Kidney (tissue), 14 donors: Measurements from ENCODE around the gene SNTA1. TPM values are rescaled to one million over a fixed set of nuclear protein-coding genes. Genes with fewer than 3 reads are reported as not detected.

Experiments used
- DNase-seq, 5 donors: peaks; one replicate each; pipeline ENCODE4 v3.0.0-alpha.2; 2013 to 2020
- FAIRE-seq: peaks from 2 replicates; lab custom pipeline; 2012; peaks lifted over from hg19 to GRCh38; lab: Jason Lieb, UNC
- H3K27ac ChIP-seq, 2 donors: one replicate each; pipeline ENCODE4 v1.7.0; 2013; ENCODE audit warnings: low read depth in 2 of 2, low read length in 2 of 2, inconsistent platforms in 1 of 2
- H3K27me3 ChIP-seq: one replicate; pipeline ENCODE4 v1.7.1; 2013; ENCODE audit warnings: low read length, inconsistent platforms; ENCODE audit not compliant: control insufficient read depth, insufficient read depth
- H3K36me3 ChIP-seq, 3 donors: one replicate each; pipeline versions ENCODE4 v1.7.0 to v1.7.1; 2013; ENCODE audit warnings: low read length in 3 of 3, control low read depth in 1 of 3, inconsistent platforms in 1 of 3; ENCODE audit not compliant: insufficient read depth in 3 of 3, control insufficient read depth in 2 of 3
- H3K4me1 ChIP-seq, 3 donors: one replicate each; pipeline versions ENCODE4 v1.7.0 to v1.7.1; 2013; ENCODE audit warnings: low read length in 3 of 3, inconsistent platforms in 1 of 3, low read depth in 1 of 3; ENCODE audit not compliant: control insufficient read depth in 2 of 3, insufficient read depth in 2 of 3
- H3K4me3 ChIP-seq, 3 donors: one replicate each; pipeline versions ENCODE4 v1.7.0 to v1.8.1; 2013; ENCODE audit warnings: low read length in 3 of 3, control low read depth in 1 of 3, inconsistent platforms in 1 of 3
- H3K9ac ChIP-seq, 3 donors: one replicate each; pipeline versions ENCODE4 v1.7.0 to v1.7.1; 2013; ENCODE audit warnings: low read length in 3 of 3, control low read depth in 1 of 3, inconsistent platforms in 1 of 3
- H3K9me3 ChIP-seq, 3 donors: one replicate each; pipeline versions ENCODE4 v1.7.0 to v1.7.1; 2013; ENCODE audit warnings: low read length in 3 of 3, control low read depth in 1 of 3, inconsistent platforms in 1 of 3; ENCODE audit not compliant: control insufficient read depth in 2 of 3, insufficient read depth in 1 of 3
- intact Hi-C: fragments of 100-400 bp; cut with DNase I; formaldehyde crosslinking; loops from one replicate; pipeline ENCODE4 v1.11.1; 2022
- polyA plus RNA-seq: library from polyadenylated mRNA; stranded (reverse); fragments of 350-450 nt; fragmentation: Illumina TruSeq; extraction: RNeasy Lipid Tissue Mini Kit (QIAGEN cat#74804); gene quantifications from one replicate; pipeline ENCODE4 v1.2.3, GENCODE V29; 2014; ENCODE audit warnings: low read depth, low replicate concordance; ENCODE audit not compliant: insufficient read depth
- total RNA-seq: library from RNA; stranded (reverse); fragmentation: NEBNext Ultra II Directional; extraction: Animal tissue kit (Norgen Biotek cat#: 25700); gene quantifications from one replicate; pipeline ENCODE4 v1.2.1, GENCODE V29; 2021
- TF ChIP-seq, protein P1 (sequence below): IDR thresholded peaks from 3 replicates; pipeline ENCODE4 v1.5.1; 2012; ENCODE audit warnings: mild to moderate bottlenecking, moderate library complexity, borderline replicate concordance; ENCODE audit not compliant: insufficient read depth; ENCODE audit errors: extremely low read depth
- donor health status: control.
- donor health status: control.
- donor health status: control.
- donor health status: control.
- donor health status: control.
- donor health status: DM: yes; HTN: yes; CAD: no.
- donor health status: Normal renal cell carcinoma (clear cell type).

The SNTA1 gene
- total and polyA plus RNA-seq, 2 donors from 2014 or later = 12.2 to 53.6 TPM

DNA sequence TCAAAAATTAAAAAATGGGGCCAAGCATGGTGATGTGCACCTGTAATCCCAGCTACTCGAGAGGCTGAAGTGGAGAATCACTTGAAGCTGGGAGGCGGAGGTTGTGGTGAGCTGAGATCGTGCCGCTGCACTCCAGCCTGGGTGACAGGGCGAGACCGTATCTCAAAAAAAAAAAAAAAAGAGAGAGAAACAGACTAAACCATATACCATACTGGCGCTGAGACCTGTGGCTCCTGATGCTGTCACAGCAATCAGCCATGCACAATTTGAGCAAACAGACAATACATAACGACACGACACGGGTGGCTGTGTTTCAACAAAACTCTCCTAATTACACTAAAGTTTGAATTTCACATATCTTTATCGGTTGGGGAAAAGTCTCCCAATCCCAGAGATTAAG is 31.4 kb upstream of the SNTA1 start:
- TF ChIP-seq, protein P1, sequence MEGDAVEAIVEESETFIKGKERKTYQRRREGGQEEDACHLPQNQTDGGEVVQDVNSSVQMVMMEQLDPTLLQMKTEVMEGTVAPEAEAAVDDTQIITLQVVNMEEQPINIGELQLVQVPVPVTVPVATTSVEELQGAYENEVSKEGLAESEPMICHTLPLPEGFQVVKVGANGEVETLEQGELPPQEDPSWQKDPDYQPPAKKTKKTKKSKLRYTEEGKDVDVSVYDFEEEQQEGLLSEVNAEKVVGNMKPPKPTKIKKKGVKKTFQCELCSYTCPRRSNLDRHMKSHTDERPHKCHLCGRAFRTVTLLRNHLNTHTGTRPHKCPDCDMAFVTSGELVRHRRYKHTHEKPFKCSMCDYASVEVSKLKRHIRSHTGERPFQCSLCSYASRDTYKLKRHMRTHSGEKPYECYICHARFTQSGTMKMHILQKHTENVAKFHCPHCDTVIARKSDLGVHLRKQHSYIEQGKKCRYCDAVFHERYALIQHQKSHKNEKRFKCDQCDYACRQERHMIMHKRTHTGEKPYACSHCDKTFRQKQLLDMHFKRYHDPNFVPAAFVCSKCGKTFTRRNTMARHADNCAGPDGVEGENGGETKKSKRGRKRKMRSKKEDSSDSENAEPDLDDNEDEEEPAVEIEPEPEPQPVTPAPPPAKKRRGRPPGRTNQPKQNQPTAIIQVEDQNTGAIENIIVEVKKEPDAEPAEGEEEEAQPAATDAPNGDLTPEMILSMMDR = no peak
- FAIRE-seq (no peak), DNase-seq (peak in 1 of 5 donors; percentile 28)
- Histone ChIP-seq H3K4me1 (no peaks in the 10 kb centered on the region), H3K36me3 (no peaks in the 10 kb centered on the region), H3K9ac (no peak overlapping the region), H3K9me3 (no peaks in the 10 kb centered on the region), H3K27ac (no peak overlapping the region), H3K27me3 (no peaks in the 10 kb centered on the region), H3K4me3 (no peak overlapping the region)
- intact Hi-C loops = no loop called here

DNA sequence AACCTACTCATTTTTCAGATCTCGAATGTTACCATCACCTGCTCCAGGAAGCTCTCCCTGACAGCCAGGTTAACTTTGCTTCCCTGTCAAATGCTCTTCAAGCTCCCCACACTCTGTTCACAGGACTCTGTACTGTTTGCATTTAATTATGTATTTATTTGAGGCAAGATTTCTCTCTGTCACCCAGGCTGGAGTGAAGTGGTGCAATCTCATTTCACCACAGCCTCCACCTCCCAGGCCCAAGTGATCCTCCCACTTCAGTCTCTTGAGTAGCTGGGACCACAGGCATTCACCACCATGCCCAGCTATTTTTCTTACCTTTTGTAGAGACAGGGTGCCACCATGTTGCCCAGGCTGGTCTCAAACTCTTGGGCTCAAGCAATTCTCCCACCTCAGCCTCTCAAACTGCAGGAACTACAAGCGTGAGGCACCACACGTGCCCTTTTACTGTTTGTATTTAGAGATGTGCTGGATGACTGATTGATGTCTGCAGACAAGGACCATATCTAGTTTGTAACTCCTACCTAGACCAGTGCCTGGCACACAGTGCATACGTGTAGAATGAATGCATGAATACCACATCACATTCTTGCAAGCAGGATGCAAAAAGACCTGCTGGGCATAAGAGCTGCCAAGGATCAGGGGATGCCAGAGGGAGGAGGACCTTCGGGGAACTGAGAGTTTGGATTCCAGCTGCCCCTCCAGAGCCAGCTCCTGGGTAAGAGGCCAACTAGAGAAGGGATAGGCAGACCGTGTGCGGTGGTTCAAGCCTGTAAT is 30.7 kb upstream of the SNTA1 start:
- Histone ChIP-seq H3K9ac (no peak overlapping the region), H3K9me3 (no peaks in the 10 kb centered on the region), H3K4me3 (no peak overlapping the region), H3K27me3 (no peaks in the 10 kb centered on the region), H3K4me1 (no peaks in the 10 kb centered on the region), H3K36me3 (no peaks in the 10 kb centered on the region), H3K27ac (no peak overlapping the region)
- intact Hi-C loops = no loop called here
- peak in 1 of 5 donors; percentile 4 for DNase-seq
- FAIRE-seq = no peak
- TF ChIP-seq, protein P1 = no peak

DNA sequence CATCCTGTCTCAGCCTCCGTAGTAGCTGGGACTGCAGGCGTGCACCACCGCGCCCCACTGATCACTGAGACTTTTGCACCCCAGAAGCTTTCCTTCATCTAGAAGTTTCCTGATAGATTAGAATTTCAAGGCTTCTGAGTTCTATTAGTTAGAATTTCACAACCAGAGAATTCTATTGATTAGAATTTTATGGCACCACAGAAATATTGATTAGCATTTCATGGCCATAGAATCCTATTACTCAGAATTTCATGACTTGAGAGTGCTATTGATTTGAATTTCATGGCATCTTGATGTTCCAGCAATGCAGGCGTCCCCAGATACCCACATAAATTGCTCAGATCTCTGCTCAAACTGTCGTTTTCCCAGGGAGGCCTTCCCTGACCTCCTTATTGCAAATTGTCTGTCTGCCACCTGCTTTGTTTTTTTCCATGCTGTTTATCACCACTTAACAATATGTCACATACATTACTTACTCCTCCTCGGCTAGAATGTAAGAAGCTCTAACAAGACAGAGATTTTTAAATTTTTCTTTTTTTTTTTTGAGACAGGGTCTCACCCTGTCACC is 29.4 kb upstream of the SNTA1 start:
- peak in 1 of 5 donors; percentile 4 for DNase-seq

More for the DNA sequence above, 29.4 kb upstream of the SNTA1 start:
- Histone ChIP-seq H3K4me3 (no peak overlapping the region), H3K27ac (no peak overlapping the region), H3K4me1 (no peaks in the 10 kb centered on the region), H3K9ac (no peak overlapping the region), H3K27me3 (no peaks in the 10 kb centered on the region), H3K36me3 (no peaks in the 10 kb centered on the region), H3K9me3 (no peaks in the 10 kb centered on the region)
- TF ChIP-seq, protein P1 = no peak
- no peak for FAIRE-seq
- intact Hi-C loops = no loop called here
